Measurements from ENCODE around the gene LOX.

- no peak for TF ChIP-seq CTCF (IDR thresholded peaks at IDR 0.05)
- no peak for TF ChIP-seq EZH2 (IDR thresholded peaks at IDR 0.05)
- no peak for TF ChIP-seq EZH2phosphoT487 (IDR thresholded peaks at IDR 0.05)
These were observed 4.2 kb downstream of the LOX start for GRCh38 chr5:122073864-122074263.
